MM.1S (cell line): ENCODE measurements around the gene IGSF8.

ENCODE experiments used
- DNase-seq: peaks from one replicate; pipeline ENCODE4 v3.0.0-alpha.2; 2015
- H2AFZ ChIP-seq: fragments of 300-600 bp; sonication (generic); 2 replicates; pipeline ENCODE4 v1.6.0; 2016; ENCODE audit warnings: antibody characterized with exemption, low read length
- H3F3A ChIP-seq: fragments of 300-600 bp; sonication (generic); 2 replicates; pipeline ENCODE4 v1.6.1; 2016; ENCODE audit warnings: mild to moderate bottlenecking, antibody characterized with exemption, low read length, moderate library complexity, mixed read lengths; ENCODE audit not compliant: insufficient read depth
- H3K27ac ChIP-seq: fragments of 300-600 bp; sonication (generic); 2 replicates; pipeline ENCODE4 v1.5.1; 2016; ENCODE audit warnings: mild to moderate bottlenecking, low read length
- H3K27me3 ChIP-seq: fragments of 300-600 bp; sonication (generic); replicated peaks from 2 replicates; pipeline ENCODE4 v1.6.0; 2016; ENCODE audit warnings: low read length; ENCODE audit not compliant: insufficient read depth
- H3K36me3 ChIP-seq: fragments of 300-600 bp; sonication (generic); replicated peaks from 2 replicates; pipeline ENCODE4 v1.6.1; 2016; ENCODE audit warnings: mild to moderate bottlenecking, low read length, mixed read lengths; ENCODE audit not compliant: insufficient read depth
- H3K4me1 ChIP-seq: fragments of 300-600 bp; sonication (generic); 2 replicates; pipeline ENCODE4 v1.6.1; 2016; ENCODE audit warnings: low read length, mixed read lengths
- H3K4me2 ChIP-seq: fragments of 300-600 bp; sonication (generic); 2 replicates; pipeline ENCODE4 v1.6.0; 2016; ENCODE audit warnings: low read depth, low read length
- H3K4me3 ChIP-seq: fragments of 300-600 bp; sonication (generic); 2 replicates; pipeline ENCODE4 v1.5.1; 2016; ENCODE audit warnings: low read length, mixed read lengths
- H3K79me2 ChIP-seq: fragments of 300-600 bp; sonication (generic); 2 replicates; pipeline ENCODE4 v1.6.1; 2016; ENCODE audit warnings: mixed run types, low read length, mixed read lengths
- H3K9ac ChIP-seq: fragments of 300-600 bp; sonication (generic); 2 replicates; pipeline ENCODE4 v1.6.1; 2016; ENCODE audit warnings: low read length, mixed read lengths
- H3K9me2 ChIP-seq: fragments of 300-600 bp; sonication (generic); replicated peaks from 2 replicates; pipeline ENCODE4 v1.6.1; 2016; ENCODE audit warnings: mild to moderate bottlenecking, low read length, mixed read lengths; ENCODE audit not compliant: insufficient read depth
- H3K9me3 ChIP-seq: fragments of 300-600 bp; sonication (generic); replicated peaks from 2 replicates; pipeline ENCODE4 v1.6.1; 2016; ENCODE audit warnings: mild to moderate bottlenecking, low read length, mixed read lengths; ENCODE audit not compliant: insufficient read depth
- H4K20me1 ChIP-seq: fragments of 300-600 bp; sonication (generic); 2 replicates; pipeline ENCODE4 v1.6.1; 2016; ENCODE audit warnings: mild to moderate bottlenecking, low read length, moderate library complexity, mixed read lengths; ENCODE audit not compliant: insufficient read depth
- CTCF ChIP-seq: fragments of 300-600 bp; sonication (generic); IDR thresholded peaks from 2 replicates; pipeline ENCODE4 v1.5.1; 2016; ENCODE audit warnings: antibody characterized with exemption, low read length, mixed read lengths
- EZH2 ChIP-seq: fragments of 300-600 bp; sonication (generic); optimal IDR thresholded peaks from 2 replicates; pipeline ENCODE3; 2017; ENCODE audit warnings: low read depth, mild to moderate bottlenecking, antibody characterized with exemption, low read length, mixed read lengths
- EZH2phosphoT487 ChIP-seq: fragments of 300-600 bp; sonication (generic); IDR thresholded peaks from 2 replicates; pipeline ENCODE4 v1.6.1; 2018; ENCODE audit warnings: antibody characterized with exemption, low read length

IGSF8 gene

GRCh38 chr1:160130486-160130885 lies 32.1 kb upstream of the IGSF8 start:
- H4K20me1 ChIP-seq, result no peaks in the 10 kb centered on the region
- H3K36me3 ChIP-seq, result no peaks in the 10 kb centered on the region
- TF ChIP-seq EZH2 (no peak), EZH2phosphoT487 (no peak), CTCF (no peak)
- H3K4me2 ChIP-seq, result no peak overlapping the region
- H3K4me3 ChIP-seq, result no peak overlapping the region
- H3F3A ChIP-seq, result no peaks in the 10 kb centered on the region
- no peak overlapping the region for H3K27ac ChIP-seq
- H3K9me3 ChIP-seq, result no peaks in the 10 kb centered on the region
- H3K27me3 ChIP-seq, result no peaks in the 10 kb centered on the region
- no peaks in the 10 kb centered on the region for H3K4me1 ChIP-seq
- H3K9me2 ChIP-seq, result no peaks in the 10 kb centered on the region
- H3K9ac ChIP-seq, result no peak overlapping the region
- DNase-seq, result no peak
- H2AFZ ChIP-seq, result no peak overlapping the region
- no peaks in the 10 kb centered on the region for H3K79me2 ChIP-seq

- Histone ChIP-seq H3K4me1 (no peaks in the 10 kb centered on the region), H3K9ac (no peak overlapping the region), H3K27me3 (no peaks in the 10 kb centered on the region), H3K27ac (no peak overlapping the region), H3K4me2 (no peak overlapping the region), H3K4me3 (no peak overlapping the region), H3K9me2 (no peaks in the 10 kb centered on the region), H3F3A (no peaks in the 10 kb centered on the region), H2AFZ (no peak overlapping the region), H3K79me2 (no peaks in the 10 kb centered on the region), H3K36me3 (no peaks in the 10 kb centered on the region), H4K20me1 (no peaks in the 10 kb centered on the region), H3K9me3 (no peaks in the 10 kb centered on the region)
- TF ChIP-seq EZH2, result no peak
- no peak for TF ChIP-seq EZH2phosphoT487
- no peak for TF ChIP-seq CTCF
- DNase-seq, result no peak
Measured at GRCh38 chr1:160129966-160130365, 31.5 kb upstream of the IGSF8 start.

- no peaks in the 10 kb centered on the region for H3K27me3 ChIP-seq
- no peaks in the 10 kb centered on the region for H3K9me2 ChIP-seq
- no peak overlapping the region for H3K4me2 ChIP-seq
- no peaks in the 10 kb centered on the region for H4K20me1 ChIP-seq
- no peak overlapping the region for H2AFZ ChIP-seq
- H3K36me3 ChIP-seq, result no peaks in the 10 kb centered on the region
- H3K4me3 ChIP-seq, result no peak overlapping the region
- H3K4me1 ChIP-seq, result no peaks in the 10 kb centered on the region
- no peaks in the 10 kb centered on the region for H3K79me2 ChIP-seq
- no peak for TF ChIP-seq EZH2phosphoT487
- H3K9me3 ChIP-seq, result no peaks in the 10 kb centered on the region
- no peaks in the 10 kb centered on the region for H3F3A ChIP-seq
- no peak overlapping the region for H3K9ac ChIP-seq
- no peak for DNase-seq
- H3K27ac ChIP-seq, result no peak overlapping the region
Measured at GRCh38 chr1:160129558-160129957, 31.1 kb upstream of the IGSF8 start.

GRCh38 chr1:160129046-160129445 lies 30.6 kb upstream of the IGSF8 start:
- Histone ChIP-seq H3K4me1 (no peaks in the 10 kb centered on the region), H3K4me2 (no peak overlapping the region), H3K79me2 (no peaks in the 10 kb centered on the region), H2AFZ (no peak overlapping the region), H3K9me3 (no peaks in the 10 kb centered on the region), H3K27me3 (no peaks in the 10 kb centered on the region), H3K27ac (no peak overlapping the region), H3K9ac (no peak overlapping the region), H3K4me3 (no peak overlapping the region), H4K20me1 (no peaks in the 10 kb centered on the region), H3K9me2 (no peaks in the 10 kb centered on the region), H3K36me3 (no peaks in the 10 kb centered on the region), H3F3A (no peaks in the 10 kb centered on the region)
- TF ChIP-seq EZH2phosphoT487 (no peak), CTCF (no peak), EZH2 (no peak)
- DNase-seq, result no peak
